Stimulated activated CD4-positive, alpha-beta T cell treated with anti-CD3 and anti-CD28 coated beads, Interleukin-4, amount 100 ng/mL, for 24 hours (primary cell): ENCODE measurements around the gene ARHGAP32.
"Not testable (repeated sequence)": the region's sequence is repeated elsewhere in the genome, so short reads cannot be mapped to it uniquely, and the experiment has no call there.

ENCODE experiments used
- DNase-seq: peaks from one replicate; pipeline ENCODE4 v3.0.0-alpha.2; 2020

ARHGAP32 gene

DNA sequence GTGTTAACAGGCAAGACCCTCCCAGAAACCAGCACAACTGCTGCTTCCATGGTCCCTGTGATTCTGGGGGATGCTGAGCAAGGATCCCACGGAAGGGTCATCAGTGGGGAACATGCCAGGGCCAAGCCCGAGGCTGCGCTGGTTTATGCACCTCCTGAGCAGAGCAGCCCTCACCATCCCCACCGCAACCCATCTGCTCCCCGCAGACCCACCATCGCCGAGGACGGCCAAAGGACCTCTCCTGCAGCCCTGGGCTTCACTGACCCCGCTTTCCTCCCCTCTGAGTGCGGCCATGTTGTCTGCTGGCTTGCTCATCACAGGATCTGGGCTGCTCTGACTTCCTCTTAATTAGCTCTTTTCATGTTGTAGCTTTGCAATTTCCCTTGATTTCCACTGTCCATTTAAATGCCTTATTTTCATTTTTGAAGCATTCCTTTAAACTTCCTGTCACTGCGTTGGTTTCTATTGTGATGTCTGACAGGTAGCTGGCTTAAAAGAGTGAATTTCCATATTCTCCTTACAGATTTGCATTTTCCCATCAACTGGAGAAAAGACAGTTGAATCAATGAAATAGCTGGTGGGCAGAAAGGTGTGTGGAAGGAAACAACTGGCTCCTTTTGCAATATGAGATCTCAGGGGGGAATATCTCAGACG, 264.3 kb downstream of the ARHGAP32 start:
- no peak for DNase-seq

DNA sequence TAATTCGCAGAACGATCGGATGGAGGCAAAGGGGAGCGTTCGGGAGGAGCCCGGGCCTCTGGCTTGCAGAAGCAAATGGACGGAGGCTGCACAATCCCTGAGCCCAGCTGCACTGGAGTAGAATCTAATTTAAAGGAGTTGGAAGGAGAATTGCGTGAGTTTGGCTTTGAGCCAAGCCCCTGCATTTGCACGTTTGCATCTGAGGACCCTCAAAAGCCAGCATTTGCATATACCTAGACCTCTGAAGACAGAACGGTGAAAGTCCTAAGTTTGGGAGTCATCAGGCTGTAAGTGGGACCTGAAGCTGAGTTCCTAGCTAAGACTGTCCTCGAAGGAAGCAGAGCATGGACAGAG, 265.0 kb downstream of the ARHGAP32 start:
- DNase-seq: no peak

DNA sequence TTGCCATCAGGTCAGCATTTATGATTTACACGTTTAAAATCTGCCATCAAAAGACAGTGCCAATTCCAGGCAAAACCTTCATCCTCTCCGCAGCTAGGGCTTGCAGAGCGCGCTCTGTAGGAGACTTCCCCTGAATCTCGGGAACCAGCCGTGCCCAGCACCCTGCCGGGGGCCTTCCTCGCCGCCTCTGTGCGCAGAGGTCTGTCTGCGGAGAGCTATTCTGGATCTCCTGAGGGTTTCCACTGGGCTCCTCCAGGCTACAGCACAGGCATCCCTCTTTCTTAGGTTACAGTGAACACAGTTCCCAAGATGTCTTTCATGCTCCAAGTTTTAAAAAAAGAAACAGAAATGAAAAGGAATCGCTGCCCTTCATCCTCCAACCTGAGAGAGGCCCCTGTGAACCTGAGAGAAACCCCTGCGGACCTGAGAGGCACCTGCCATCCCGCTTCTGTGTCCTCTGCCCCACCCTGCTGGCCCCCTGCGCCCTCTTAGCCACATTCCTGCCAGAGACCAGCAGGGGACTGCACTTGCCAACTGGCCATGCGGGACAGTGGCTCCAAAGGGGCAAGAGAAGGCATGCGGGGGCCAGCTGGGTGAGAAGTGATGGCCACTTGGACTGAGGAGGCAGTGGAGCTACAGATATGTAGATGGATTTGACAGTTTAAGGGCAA, 265.6 kb downstream of the ARHGAP32 start:
- DNase-seq: no peak

DNA sequence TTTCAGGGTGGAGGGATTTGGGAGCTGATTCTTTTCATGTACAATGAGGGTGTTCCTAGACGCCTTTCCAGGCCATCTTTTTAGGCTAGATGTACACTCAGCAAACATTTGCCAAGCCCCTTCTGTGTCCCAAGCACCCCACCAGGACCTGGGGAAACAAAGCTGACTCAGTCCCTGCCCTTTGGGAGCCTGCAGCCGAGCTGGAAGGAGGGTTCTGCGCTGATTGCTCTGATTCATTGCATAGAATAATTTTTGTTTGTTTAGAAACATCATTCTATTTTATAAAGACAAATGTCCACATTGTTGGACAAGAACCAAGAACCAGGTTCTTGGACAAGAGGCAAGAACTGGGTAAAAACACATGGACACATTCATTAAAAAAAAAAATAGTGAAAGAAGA, 266.1 kb downstream of the ARHGAP32 start:
- DNase-seq: no peak

DNA sequence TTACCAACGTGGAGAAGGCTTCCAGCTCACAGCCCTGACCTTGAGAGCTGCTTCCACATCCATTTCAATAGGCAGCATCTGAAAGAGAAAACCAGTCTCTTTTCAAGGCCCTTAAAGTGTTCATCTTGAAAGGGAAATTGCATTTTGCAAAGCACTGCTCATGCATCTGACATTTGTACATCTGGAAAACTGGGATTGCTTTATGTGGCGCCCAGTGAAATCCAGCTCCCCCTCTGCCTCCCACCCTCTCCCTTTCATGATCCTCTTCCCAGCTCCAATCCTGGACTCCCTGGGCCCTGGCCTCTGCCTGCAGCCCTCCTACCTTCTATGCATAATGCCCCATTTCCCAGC, 266.9 kb downstream of the ARHGAP32 start:
- DNase-seq: no peak

DNA sequence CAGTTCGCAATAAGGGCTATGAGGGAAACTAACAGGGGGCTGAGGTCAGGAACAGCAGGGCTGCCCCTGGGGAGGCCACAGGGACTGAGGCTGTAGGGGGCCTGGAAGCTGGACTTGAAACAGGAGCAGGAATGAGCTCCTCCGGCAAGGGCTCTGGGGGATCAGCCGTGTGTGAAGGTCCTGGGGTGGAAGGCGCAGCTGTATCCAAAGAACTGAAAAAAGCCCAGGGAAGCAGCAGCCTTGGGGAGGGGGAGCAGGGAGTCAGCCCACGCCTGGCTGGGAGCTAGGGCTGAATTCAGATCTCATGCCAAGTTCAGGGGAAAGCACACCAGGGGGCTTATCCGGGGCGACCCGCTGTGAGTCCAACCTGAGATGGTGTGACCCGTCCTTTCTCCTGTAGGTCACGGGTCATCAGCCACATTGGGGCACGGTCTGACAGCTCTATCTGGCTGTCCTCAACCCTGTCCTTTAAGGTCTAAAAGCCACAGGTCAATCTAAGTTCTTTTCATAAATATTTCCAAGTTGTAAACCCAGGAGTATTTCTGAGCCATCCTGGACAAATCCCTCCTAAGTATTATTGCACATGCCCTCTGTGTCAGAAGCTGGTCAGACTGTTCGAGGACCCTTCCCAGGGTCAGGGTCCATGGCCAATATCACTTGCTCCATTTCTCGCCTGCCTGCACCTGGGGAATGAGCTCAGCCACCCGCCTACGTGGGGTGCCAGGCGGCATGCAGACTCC, 267.4 kb downstream of the ARHGAP32 start:
- DNase-seq: no peak

DNA sequence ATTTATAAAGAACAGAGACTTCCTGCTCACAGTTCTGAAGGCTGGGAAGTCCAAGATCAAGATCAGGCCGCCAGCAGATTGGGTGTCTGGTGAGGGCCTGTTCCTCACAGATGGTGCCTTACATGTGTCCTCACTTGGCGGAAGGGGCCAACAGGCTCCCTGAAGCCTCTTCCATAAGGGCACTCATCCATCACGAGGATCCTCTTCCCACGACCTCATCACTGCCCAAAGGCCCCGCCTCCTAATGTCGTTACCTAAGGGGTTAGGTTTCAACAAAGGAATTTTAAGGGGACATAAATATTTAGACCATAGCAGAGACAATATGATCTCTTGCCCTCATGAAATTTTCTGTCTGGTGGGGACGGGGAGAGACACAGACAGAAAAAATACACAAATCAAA, 268.0 kb downstream of the ARHGAP32 start:
- DNase-seq: no peak

DNA sequence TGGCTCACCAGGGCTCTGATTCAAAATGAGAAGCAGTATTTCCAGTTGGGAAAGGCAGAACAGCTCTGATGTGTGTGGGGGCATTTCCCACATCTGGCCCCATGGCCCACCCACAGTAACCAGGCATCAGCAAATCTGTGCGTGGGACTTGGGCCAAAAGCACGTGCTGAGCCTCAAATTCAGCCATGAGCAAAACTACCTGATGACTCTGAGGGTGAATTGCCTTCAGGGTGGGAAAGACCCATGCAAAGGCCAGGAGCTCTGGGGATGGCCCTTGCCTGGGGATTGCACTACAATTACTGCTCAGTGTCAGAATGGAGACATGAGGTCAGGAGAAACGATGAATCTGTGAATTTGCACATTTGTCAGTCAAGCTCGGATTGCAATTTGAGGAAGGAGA, 270.3 kb downstream of the ARHGAP32 start:
- no peak for DNase-seq

DNA sequence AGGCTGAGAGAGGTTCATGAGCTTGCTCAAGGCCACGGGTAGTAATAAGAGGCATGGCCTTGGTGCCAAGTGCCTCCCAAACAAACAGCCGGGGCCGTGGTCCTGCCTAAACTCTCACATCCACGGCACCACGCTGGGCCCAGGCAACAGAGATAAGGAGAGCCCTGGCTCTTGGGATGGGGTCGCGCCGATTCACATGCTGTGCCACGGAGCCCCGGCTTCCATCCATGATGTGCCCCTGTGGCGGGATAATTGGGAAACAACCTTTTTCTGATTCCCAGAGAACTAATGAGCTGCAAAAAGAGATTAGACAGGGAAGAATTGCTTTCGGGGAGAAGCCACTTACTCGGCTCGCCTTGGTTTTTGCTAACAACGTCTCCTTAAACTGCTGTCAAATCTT, 271.5 kb downstream of the ARHGAP32 start:
- no peak for DNase-seq

DNA sequence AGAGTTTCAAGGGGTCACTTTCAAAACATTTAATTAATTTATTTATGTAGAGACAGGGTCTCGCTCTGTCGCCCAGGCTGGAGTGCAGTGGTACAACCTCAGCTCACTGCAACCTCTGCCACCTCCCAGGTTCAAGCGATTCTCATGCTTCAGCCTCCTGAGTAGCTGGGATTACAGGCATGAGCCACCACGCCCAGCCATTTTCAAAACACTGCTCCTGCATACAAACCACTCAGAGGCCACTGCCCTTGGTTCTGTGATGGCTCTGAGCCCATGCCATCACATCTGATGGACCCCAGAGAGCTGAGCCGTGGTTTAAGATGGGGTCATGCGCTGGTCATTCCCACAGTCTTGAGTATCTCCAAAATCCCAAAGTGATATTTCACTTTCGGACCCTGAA, 272.5 kb downstream of the ARHGAP32 start:
- DNase-seq: not testable (repeated sequence)

DNA sequence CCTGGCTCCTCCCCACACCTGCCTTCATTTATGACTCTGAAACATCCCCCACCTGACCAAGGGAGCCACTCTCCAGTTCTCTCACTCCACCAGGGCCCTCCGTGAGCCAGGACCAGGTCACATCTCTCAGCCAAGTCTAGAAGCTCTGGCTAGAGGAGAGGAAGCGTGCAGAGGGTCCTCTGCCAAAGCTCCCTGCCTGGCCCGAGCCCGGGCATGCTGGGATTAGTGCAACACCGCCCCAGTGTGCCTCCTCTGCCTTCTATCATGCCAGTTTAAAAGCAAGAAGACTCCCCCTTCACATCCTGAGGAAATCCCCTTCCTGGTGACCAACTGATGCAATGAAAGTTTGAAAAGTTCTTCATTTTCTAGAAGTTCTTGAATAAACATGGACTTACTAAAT, 272.9 kb downstream of the ARHGAP32 start:
- DNase-seq: no peak

DNA sequence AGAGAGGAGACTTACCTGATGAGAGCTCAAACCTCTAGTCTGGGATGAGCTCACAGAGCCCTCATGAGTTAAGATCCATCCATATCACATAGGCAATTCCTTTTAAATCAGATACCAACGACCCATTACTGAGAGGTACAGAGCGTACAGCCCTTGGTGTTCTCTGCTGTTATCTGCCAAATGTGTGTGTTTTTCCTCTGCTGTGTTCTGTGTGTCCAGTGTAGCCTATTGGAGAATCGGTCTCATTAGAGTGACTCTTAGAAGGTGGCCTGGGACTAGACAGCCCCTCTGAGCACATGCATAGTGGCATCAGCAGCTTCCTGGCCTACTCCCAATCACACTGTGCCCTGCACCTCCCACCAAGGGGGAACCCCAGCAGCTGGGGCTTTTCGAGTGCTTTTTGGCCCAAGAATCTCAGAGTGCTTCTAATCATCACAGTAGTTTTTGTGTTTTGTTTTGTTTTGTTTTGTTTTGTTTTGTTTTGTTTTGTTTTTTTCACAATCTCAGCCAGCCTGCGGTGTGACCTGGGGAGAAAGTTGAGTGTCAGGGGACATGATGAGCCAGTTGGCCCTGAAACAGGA, 274.9 kb downstream of the ARHGAP32 start:
- DNase-seq: no peak

DNA sequence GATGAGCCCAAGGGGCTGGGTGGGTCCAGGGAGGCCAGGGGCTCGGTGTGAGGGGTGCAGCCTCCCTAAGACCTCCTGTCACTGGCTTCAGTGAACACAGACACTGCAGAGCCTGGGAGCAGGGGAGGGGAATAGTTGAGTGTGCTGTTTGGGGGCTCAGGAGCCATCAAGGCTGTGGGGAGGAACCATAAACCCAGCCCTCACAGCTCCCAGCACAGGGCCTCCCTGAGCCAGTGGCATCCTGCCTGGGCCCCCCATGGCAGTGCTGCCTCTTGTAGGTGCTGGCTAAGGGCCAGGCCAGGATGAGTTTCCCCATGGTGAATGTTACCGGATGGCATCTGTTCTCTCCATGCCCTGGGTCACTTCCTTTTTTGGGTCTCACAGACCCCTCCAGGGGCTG, 275.4 kb downstream of the ARHGAP32 start:
- no peak for DNase-seq

DNA sequence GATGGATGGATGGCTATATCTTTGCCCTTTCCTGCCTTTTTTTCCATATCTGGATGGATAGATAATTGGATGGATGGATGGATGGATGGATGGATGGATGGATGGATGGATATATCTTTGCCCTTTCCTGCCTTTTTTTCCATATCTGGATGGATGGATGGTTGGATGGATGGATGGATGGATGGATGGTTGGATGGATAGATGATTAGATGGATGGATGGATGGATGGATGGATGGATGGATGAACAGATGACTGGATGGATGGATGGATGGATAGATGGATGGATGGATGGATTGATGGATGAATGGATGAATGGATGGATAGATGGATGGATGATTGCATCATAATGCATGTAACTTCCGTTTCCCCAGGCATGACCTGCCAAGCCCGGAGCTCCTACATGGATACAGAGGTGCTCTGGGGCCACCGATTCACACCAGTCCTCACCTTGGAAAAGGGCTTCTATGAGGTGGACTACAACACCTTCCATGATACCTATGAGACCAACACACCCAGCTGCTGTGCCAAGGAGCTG, 276.0 kb downstream of the ARHGAP32 start:
- no peak for DNase-seq

DNA sequence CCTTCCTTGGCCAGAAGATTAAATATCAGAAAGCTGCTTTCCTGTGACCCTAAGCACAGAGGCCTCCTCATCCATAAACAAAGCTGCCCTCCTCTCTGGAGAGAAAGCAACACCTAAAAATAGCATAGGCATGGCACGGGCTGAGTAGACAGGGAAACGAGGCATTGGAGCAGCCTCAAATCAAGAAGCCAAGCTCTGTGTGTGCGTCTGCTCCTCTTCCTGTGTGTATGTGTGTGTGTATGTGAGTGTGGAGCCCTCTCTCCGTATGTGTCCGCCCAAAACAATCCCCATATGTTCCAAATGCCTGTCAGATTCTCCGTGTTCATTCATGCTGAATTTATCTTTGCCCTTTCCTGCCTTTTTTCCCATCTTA, 277.0 kb downstream of the ARHGAP32 start:
- DNase-seq: no peak
